HEK293T (cell line): Measurements from ENCODE around the gene SSH2.
"Not testable (repeated sequence)": the region's sequence is repeated elsewhere in the genome, so short reads cannot be mapped to it uniquely, and the experiment has no call there.

ENCODE experiments used
- CTCF ChIA-PET: fragments of 350-600 bp; formaldehyde crosslinking; extraction: SDS; loops from one replicate; lab custom pipeline; 2021; ENCODE audit warnings: antibody characterized with exemption, inconsistent platforms; lab: Yijun Ruan, JAX
- POLR2A ChIA-PET: fragments of 350-600 bp; formaldehyde crosslinking; extraction: SDS; loops from one replicate; lab custom pipeline; 2020; ENCODE audit warnings: antibody characterized with exemption, inconsistent platforms; lab: Yijun Ruan, JAX
- DNase-seq: peaks from one replicate; pipeline ENCODE4 v3.0.0; 2012; ENCODE audit warnings: mixed read lengths; ENCODE audit errors: extremely low spot score
- ARNT ChIP-seq: fragments of 450-650 bp; IDR thresholded peaks from 2 replicates; pipeline ENCODE4 v1.6.1; 2017; ENCODE audit warnings: mild to moderate bottlenecking
- BHLHE40 ChIP-seq: fragments of 450-650 bp; IDR thresholded peaks from 2 replicates; pipeline ENCODE4 v1.6.1; 2016; ENCODE audit warnings: mild to moderate bottlenecking, moderate library complexity, borderline replicate concordance
- CTBP1 ChIP-seq: fragments of 450-650 bp; IDR thresholded peaks from 2 replicates; pipeline ENCODE4 v1.6.1; 2016; ENCODE audit warnings: borderline replicate concordance
- ELF4 ChIP-seq: fragments of 450-650 bp; IDR thresholded peaks from 2 replicates; pipeline ENCODE4 v1.6.1; 2017; ENCODE audit warnings: antibody characterized with exemption
- FOXA1 ChIP-seq: fragments of 450-650 bp; IDR thresholded peaks from 2 replicates; pipeline ENCODE4 v1.6.1; 2016; ENCODE audit warnings: mild to moderate bottlenecking
- FOXK2 ChIP-seq: fragments of 450-650 bp; IDR thresholded peaks from 2 replicates; pipeline ENCODE4 v1.6.1; 2016; ENCODE audit warnings: mild to moderate bottlenecking
- FOXM1 ChIP-seq: fragments of 450-650 bp; IDR thresholded peaks from 2 replicates; pipeline ENCODE4 v1.6.1; 2017; ENCODE audit warnings: mild to moderate bottlenecking, borderline replicate concordance
- HDGF ChIP-seq: fragments of 450-650 bp; IDR thresholded peaks from 2 replicates; pipeline ENCODE4 v1.6.1; 2017; ENCODE audit warnings: antibody characterized with exemption, borderline replicate concordance
- L3MBTL2 ChIP-seq: fragments of 450-650 bp; conservative IDR thresholded peaks from 2 replicates; pipeline ENCODE4 v1.6.1; 2016; ENCODE audit warnings: mild to moderate bottlenecking
- LEF1 ChIP-seq: fragments of 450-650 bp; IDR thresholded peaks from 2 replicates; pipeline ENCODE4 v1.6.1; 2017; ENCODE audit warnings: mild to moderate bottlenecking, borderline replicate concordance
- PKNOX1 ChIP-seq: fragments of 450-650 bp; IDR thresholded peaks from 2 replicates; pipeline ENCODE4 v1.6.1; 2016
- SP1 ChIP-seq: fragments of 450-650 bp; IDR thresholded peaks from 2 replicates; pipeline ENCODE4 v1.6.1; 2017
- SUZ12 ChIP-seq: fragments of 450-650 bp; IDR thresholded peaks from 2 replicates; pipeline ENCODE4 v1.6.1; 2016; ENCODE audit warnings: mild to moderate bottlenecking
- TARDBP ChIP-seq: fragments of 450-650 bp; IDR thresholded peaks from 2 replicates; pipeline ENCODE4 v1.6.1; 2016
- ZNF384 ChIP-seq: fragments of 450-650 bp; IDR thresholded peaks from 2 replicates; pipeline ENCODE4 v1.6.1; 2016

Gene SSH2

GRCh38 chr17:29683481-29683880 lies 246.5 kb downstream of the SSH2 start:
- ChIA-PET CTCF (interaction anchor here (1.0 to 1.4 kb wide), 2 partner anchors 61 to 96 kb away, joined by 3 to 4 read pairs; no protein-coding TSS in a partner anchor), POLR2A (no interaction called here)
- no peak for TF ChIP-seq TARDBP
- DNase-seq = no peak

- POLR2A ChIA-PET = no interaction called here
- TF ChIP-seq ZNF384 (no peak), CTBP1 (no peak), ARNT (no peak), BHLHE40 (no peak)
- no peak for DNase-seq
- CTCF ChIA-PET = interaction anchor here (1.0 to 1.4 kb wide), 2 partner anchors 62 to 96 kb away, joined by 3 to 4 read pairs; no protein-coding TSS in a partner anchor
Observed at GRCh38 chr17:29682987-29683386, 247.0 kb downstream of the SSH2 start.

- ChIA-PET POLR2A (no interaction called here), CTCF (interaction anchor here (0.7 to 1.4 kb wide), 2 partner anchors 63 to 64 kb away, joined by 3 to 4 read pairs; no protein-coding TSS in a partner anchor)
- DNase-seq = no peak
- no peak for TF ChIP-seq LEF1
Observed at GRCh38 chr17:29682054-29682453, 248.0 kb downstream of the SSH2 start.

- no peak for DNase-seq
- TF ChIP-seq L3MBTL2 (no peak), BHLHE40 (no peak), FOXA1 (no peak), PKNOX1 (no peak), ZNF384 (no peak)
- ChIA-PET CTCF (no interaction called here), POLR2A (no interaction called here)
Observed at GRCh38 chr17:29677824-29678223, 252.2 kb downstream of the SSH2 start.

GRCh38 chr17:29677221-29677791 lies 252.7 kb downstream of the SSH2 start:
- POLR2A ChIA-PET = no interaction called here
- no peak for DNase-seq
- CTCF ChIA-PET = no interaction called here
- TF ChIP-seq FOXK2 (no peak), TARDBP (no peak), PKNOX1 (no peak), L3MBTL2 (no peak), CTBP1 (no peak), SP1 (no peak), ZNF384 (no peak), LEF1 (no peak), FOXA1 (no peak), ELF4 (no peak)

GRCh38 chr17:29675961-29676360 lies 254.1 kb downstream of the SSH2 start:
- CTCF ChIA-PET, POLR2A ChIA-PET, DNase-seq: not testable (repeated sequence)

GRCh38 chr17:29674281-29674680 lies 255.7 kb downstream of the SSH2 start:
- ChIA-PET POLR2A (no interaction called here), CTCF (no interaction called here)
- TF ChIP-seq FOXK2 (no peak), PKNOX1 (no peak), ZNF384 (no peak), ARNT (no peak), SUZ12 (no peak), CTBP1 (no peak), FOXA1 (no peak), ELF4 (no peak), L3MBTL2 (no peak), SP1 (no peak), HDGF (no peak), FOXM1 (no peak), BHLHE40 (no peak)
- DNase-seq = no peak

GRCh38 chr17:29671661-29672060 lies 258.4 kb downstream of the SSH2 start:
- CTCF ChIA-PET = interaction anchor here (0.6 kb wide), 1 partner anchor 217 kb away, joined by 3 read pairs; no protein-coding TSS in a partner anchor
- TF ChIP-seq ZNF384 (no peak), ARNT (no peak), FOXA1 (no peak)
- POLR2A ChIA-PET = no interaction called here
- no peak for DNase-seq
